Stimulated activated CD8-positive, alpha-beta memory T cell treated with anti-CD3 and anti-CD28 coated beads, Interleukin-2, amount 100 ng/mL, for 48 hours (primary cell): Measurements from ENCODE around the gene KDELR1.

Experiments used
- DNase-seq, 2 donors: peaks; one replicate each; pipeline ENCODE4 v3.0.0-alpha.2; 2020; ENCODE audit warnings: low read depth in 2 of 2

KDELR1 gene

GRCh38 chr19:48371367-48371766, 20.0 kb downstream of the KDELR1 start:
- no peak for DNase-seq

DNA sequence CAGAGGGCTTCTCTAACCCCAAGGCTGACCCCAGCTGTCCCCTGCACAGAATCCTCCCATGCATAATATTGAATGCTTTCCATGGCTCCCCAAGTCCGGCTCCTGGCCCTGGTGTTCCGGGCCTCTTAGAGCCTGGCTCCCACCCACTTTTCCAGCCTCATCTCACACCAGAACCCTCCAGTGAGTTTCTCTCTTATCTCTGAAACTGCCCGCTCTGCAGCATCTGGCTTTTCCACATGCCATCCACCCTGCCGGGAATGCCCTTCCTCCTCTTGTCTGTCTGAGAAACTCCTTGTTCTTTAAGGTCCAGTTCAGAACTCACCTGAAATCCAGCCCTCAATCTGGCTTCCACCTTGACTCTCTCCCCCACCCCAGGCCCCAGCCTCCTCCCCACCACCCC, 20.4 kb downstream of the KDELR1 start:
- DNase-seq = no peak

DNA sequence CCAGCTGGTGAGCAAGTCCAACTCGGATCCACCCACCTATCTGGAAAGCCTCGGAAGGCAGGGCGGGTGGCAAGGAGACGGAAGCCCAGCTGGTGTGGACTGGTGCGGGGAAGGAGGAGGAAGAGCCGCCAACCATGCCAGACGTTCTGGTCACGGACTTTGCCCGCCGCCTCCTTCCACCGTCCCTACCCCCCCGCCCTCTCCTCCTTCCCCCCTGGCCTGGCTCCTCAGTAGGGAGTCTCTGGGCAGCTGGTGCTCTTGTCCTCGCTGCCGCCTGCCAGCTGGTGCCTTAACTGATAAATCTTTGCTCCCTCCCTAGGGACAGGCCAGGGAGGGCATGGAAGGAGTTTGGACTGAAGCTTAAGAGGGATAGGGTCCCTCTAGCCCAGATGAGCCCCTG, 22.4 kb downstream of the KDELR1 start:
- DNase-seq = no peak

DNA sequence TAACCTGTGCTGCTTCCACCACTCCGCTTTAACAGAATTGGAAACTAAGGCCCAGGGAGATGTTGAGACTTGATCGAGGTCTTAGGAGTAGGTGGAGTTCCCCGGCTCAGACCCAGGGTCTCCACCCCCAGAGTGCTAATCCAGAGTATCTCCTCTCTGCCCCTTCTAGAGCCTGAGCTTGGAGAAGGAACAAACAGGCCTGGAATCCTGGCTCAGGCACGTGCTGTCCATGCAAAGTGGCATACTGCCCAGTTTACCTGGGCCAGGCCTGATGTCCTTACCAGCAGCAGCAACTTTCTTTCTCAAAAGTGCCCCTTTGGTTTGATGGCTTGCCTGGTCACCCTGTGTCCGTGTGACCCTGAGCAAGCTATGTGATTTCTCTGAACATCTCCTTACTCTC, 23.5 kb downstream of the KDELR1 start:
- DNase-seq = no peak

DNA sequence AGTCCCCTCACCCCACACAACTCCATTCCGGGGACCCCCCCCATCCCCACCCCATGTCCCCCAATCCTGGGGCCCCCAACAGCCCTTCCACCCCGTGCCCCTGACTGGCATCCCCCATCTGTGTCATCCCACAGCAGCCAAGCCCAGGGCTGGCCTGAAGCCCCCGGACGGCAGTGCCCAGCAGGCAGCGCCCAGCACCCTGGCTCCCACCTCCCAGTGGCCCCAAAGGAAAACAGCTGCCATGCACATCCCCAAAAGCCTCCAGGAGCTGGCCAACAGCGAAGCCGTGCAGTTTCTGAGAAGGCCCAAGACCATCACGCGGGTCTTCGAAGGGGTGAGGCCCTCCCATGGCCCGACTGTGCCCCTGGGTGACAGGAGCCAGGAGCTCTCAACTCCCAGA, 25.7 kb downstream of the KDELR1 start:
- DNase-seq = no peak

DNA sequence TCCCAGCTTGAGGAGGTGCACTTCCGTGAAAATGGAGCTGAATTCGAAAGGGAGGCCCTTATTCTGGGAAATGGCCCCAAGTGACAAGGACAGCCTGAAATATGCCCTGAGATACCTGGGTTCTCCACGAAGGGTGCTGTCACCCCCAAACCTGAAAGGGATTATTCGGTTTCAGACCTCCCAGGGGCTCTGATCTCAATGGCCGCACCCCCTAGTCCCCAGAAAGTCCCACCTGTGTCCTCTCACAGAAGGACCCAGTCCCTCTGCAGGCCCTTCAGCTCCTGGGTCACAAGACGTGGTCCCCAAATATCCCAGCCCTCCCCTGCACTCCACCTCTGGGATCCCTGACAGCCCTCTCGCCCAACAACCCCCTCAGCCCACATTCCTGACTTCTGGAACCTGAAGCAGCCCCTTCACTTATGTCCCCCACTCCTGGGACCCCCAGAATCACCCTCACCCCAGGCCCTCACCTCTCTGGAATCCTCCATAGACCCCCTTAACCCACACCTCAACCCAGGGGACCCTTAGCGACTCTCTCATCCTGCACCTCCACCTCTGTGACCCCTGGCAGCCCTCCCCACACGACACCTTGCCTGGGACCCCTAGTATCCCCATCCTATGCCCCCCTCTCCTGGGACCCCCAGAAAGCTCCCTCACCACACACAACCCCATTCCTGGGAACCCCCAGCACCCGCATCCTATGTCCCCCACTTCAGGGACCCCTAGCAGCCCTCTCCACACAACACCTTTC, 26.6 kb downstream of the KDELR1 start:
- DNase-seq = no peak

DNA sequence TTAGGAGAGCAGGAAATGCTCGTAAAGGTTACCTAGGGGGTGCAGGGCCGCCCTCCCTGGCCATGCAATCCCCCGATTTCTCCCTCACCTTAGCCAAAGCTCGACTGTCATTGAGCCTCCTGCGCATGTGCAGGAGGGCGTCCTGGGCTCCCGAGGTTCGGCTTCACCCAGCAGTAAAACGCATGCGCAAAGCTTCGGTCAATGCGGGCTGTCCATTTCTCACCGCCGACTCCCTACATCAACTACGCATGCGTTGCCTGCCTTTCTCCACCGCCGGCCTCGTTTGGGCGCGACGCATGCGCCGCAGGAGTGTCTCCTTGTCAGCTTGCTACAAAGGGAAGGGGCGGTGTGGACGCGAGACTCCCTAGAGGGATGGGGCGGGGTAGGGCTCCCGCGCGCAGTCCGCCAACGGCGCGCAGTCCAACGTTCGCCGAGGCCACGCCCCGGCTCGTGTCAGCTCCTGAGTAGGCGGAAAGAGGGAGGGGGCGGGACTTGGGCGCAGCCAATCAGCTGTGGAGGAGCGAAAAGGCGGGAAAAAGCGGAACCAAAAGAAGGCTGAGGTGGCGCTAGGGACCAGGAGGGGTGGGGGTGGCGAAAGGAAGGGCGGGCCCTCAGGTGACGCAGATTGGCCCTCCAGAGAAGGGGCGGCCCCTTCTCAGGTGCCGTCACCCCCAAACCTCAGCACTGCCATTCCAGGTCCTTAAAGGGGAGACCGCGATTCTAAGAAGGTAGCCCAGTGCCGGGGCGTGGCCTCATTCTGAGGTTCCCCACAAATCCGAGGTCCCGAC, 27.3 kb downstream of the KDELR1 start, which contains the start of the genes SYNGR4 and TMEM143:
Gene SYNGR4 (plus strand): TSS at position 558 of the 788 bp plus-strand sequence. CDS start 1,476 bp downstream, outside the sequence.
Gene TMEM143 (minus strand): TSS at position 131 of the 788 bp plus-strand sequence. CDS start 20 bp downstream, at position 111.
- peak; percentile 95 for DNase-seq

DNA sequence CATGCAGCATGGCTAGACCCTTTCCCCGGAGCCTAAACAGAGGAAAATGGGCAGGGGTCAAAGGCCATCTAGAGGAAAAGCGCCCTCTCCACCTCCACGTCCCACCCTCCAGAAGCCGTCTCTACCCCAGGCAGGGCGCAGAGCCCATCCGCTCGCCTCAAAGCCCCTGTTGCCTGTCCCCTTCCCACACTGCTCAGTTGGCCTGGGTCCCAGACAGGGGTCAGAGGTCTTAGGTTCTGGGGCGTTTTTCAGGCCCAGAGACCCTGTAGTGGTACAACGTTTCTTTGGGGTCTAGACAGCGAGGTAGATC, 27.9 kb downstream of the KDELR1 start:
- peak in 1 of 2 donors; percentile 7 for DNase-seq

DNA sequence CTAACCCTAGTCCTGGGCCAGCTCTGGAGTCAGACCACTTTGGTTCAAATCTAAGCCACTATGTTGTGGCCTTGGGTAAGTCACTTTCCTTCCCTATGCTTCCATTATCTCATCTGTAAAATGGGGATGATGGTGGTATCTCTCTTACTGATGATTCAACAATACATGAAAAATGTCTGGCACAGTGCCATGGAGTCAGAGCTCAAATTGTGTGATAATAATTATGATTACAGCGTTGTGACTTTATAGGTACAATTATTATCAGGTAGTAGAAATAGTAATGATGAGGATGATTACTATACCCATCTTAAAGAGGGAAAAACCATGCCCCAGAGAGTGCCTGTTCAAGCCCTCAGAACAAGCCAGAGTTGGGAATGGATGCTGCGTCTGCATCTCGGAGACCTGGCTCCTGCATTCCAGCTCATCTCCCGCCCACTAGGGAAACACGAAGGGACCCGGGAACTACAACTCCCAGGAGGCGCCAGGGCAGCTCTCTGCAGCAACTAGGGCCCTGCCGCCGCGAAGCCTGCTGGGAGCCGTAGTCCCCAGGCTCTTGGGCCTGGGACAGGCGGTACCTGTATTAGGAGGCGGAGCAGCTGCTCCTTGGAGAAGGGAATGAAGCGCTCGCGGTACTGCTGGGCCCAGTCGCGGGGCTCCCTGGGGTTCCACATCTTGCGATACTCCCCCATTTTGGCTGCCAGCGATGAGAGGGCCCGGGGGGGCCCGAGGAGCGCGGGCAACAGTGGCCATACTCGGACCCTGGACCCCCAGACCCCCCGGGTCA, 28.4 kb downstream of the KDELR1 start:
- peak; percentile 84 to 87 for DNase-seq

GRCh38 chr19:48361912-48362311, 29.4 kb downstream of the KDELR1 start:
- DNase-seq = no peak

- no peak for DNase-seq
These were observed 32.2 kb downstream of the KDELR1 start for GRCh38 chr19:48359123-48359522.

GRCh38 chr19:48355365-48355954, 35.9 kb downstream of the KDELR1 start:
- DNase-seq = no peak

GRCh38 chr19:48354332-48354992, 36.9 kb downstream of the KDELR1 start:
- no peak for DNase-seq

GRCh38 chr19:48353677-48354076, 37.7 kb downstream of the KDELR1 start:
- DNase-seq = no peak

GRCh38 chr19:48351341-48351752, 40.0 kb downstream of the KDELR1 start:
- DNase-seq = peak; percentile 73 to 77

DNA sequence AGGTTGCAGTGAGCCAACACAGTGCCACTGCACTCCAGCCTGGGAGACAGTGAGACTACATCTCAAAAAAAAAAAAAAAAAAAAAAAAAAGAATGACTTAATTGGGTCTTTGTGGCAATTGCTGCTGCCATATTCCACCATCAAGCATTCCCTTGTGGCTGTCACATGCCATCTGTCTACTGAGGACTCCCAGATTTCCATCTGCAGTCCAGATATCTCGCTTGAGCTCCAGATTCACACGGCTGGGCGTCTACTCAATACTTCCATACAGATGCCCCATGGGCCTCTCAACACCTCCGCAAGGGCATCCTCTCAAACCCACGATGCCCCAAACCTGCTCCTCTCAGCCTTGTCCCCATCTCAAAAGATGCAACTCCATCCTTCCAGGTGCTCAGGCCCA, 40.5 kb downstream of the KDELR1 start:
- DNase-seq = no peak

- DNase-seq = no peak
These were observed 42.6 kb downstream of the KDELR1 start for GRCh38 chr19:48348737-48349136.

DNA sequence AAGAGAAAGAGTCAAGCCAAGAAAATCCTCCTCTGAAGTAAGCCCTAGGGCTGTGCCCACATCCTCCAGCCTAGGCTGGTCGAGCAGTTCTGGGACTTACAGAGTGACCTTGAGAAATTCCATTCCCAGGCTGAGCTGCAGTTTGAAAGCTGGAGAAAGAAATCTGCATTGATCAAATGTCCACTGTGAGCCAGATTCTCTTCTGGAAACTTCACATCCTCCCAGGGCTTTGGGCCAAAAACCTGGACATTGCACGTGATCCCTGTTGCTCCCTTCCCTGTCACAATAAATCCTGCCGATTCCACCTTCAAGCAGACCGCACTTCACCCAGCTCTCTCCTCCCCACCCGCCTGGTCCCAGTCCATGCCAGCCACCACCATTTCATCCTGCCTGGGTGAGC, 43.3 kb downstream of the KDELR1 start:
- DNase-seq = no peak

DNA sequence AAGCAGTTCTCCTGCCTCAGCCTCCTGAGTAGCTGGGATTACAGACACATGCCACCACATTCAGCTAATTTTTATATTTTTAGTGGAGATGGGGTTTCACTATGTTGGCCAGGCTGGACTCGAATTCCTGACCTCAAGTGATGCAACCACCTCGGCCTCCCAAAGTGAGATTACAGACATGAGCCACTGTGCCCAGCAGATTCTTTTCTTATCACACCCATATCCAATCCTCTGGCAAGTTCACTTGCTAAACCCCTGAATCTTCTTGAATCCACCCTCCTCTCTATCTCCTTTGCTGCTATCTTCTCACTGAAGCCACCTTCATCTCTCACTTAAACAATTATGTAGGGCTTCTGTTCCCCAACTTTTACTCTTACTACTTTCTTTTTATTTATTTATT, 45.2 kb downstream of the KDELR1 start:
- no peak for DNase-seq

GRCh38 chr19:48344892-48345291, 46.5 kb downstream of the KDELR1 start:
- no peak for DNase-seq

GRCh38 chr19:48342841-48343540, 48.4 kb downstream of the KDELR1 start:
- no peak for DNase-seq
